GM19452 (cell line): ENCODE results near the gene CKLF.
"Not testable (repeated sequence)": the region's sequence is repeated elsewhere in the genome, so short reads cannot be mapped to it uniquely, and the experiment has no call there.

Experiments
- ATAC-seq: cut with Tn5 transposase; IDR thresholded peaks from one replicate; pipeline ENCODE4 v1.9.1; 2021; ENCODE audit not compliant: unreplicated experiment

CKLF gene

DNA sequence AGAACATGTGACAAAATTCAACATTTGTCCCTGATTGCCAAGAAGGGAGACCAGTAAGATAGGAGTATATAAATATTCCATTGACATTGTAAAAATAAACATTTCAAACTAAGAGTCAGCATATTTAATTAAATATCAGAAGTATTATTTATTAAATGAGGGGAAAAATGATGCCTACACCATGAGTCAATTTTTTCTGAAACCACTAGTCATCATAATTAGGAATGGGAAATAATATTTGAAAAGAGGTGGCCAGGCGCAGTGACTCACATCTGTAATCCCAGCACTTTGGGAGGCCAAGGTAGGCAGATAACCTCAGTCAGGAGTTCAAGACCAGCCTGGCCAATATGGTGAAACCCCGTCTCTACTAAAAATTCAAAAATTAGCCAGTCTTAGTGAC, 16.0 kb downstream of the CKLF start:
- ATAC-seq, result no peak

DNA sequence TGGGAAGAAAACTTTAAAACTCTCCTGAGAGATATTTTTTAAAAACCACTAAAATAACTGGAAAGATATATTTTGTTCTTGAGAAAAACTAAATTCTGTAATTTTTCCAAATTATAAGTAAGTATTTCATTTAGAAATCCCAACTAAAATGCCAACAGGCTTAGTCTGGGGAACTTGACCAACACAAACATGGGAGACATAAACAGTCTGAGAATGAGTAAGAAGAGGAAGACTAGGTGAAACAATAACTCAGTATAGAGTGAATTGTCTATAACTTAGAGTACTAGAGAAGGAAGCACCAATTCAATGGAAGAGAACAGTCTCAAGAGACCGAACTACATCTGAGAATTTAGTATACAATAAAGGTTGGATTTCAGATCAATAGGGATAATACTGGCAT, 16.8 kb downstream of the CKLF start:
- ATAC-seq, result no peak

DNA sequence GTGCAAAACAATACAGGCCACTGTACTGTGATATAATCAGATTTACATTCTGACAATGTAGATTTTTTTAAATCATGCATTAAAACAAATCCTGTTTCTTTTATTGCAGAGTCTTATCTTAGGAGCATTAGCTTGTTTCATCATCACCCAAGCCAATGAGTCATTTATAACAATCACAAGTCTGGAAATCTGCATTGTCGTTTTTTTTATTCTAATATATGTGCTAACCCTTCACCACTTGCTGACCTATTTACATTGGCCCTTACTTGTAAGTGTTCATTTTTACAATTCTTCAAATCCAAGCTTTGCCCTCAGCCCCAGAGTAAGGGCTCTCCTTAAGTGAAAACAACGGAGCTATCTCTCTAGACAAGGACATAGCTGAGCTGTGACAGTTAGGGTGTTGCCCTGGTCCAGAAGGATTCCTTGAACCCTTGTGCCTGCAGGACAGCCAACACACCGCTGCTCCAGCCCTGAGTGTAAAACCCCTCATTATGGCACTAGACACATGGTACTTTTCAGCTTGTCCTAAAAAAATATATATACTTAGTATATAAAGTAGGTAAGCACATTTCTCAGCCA, 17.5 kb downstream of the CKLF start:
- no peak for ATAC-seq

DNA sequence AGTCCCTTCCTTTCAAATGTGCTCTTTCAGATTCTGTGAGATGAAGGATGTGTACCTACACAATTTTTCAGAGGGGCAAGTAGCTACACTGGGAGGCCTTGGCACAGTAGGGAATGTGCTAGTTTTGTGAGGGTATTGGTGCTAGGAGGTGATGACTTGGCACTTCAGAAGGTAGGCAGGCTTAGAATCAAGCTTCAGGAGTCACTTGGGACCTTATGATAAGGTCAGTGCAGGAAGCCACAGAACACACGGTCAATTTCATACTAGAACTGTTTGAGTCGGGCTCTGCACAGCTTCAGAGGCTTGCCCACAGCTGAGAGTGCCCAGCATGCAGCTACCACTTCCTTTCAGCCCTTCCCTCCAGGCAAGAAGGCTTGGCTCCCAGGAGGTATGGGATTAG, 20.0 kb downstream of the CKLF start:
- ATAC-seq, result no peak

DNA sequence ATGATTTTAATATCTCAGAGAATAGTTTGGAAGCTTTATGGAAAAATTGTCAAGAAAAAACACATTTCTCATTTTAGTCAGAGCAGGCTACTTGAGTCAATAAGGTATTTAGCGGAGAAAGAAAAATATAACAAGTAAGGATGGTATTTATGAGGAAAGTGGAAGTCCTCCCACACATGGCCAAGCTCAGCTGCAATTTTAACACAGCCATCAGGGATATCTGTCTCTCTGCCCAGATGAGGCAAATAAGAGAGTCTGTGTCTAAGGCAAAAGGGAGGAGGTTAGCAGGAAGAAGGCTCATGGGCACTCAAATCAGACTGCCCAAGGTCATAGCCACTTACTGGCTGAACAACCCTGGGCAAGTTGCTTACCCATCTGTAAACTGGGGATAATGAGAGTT, 21.7 kb downstream of the CKLF start:
- no peak for ATAC-seq

DNA sequence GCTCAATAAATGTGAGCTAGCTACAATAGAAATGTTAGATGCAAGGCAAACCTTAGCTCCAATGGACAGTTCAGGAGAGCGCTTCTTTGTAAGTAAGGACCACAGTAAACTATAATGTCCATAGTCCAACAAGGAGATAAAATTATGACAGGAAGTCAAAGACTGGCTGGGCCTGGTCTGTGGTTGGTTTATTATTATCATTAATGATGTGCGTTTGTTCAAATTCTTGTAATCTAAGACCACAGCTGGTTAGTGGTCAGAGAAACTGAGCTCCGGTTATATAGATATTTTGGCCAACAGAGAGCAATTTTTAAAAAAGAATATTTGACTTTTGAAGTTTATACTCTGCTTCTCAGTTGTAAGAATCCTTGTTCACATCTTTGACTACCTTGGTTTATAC, 22.2 kb downstream of the CKLF start:
- ATAC-seq, result no peak

DNA sequence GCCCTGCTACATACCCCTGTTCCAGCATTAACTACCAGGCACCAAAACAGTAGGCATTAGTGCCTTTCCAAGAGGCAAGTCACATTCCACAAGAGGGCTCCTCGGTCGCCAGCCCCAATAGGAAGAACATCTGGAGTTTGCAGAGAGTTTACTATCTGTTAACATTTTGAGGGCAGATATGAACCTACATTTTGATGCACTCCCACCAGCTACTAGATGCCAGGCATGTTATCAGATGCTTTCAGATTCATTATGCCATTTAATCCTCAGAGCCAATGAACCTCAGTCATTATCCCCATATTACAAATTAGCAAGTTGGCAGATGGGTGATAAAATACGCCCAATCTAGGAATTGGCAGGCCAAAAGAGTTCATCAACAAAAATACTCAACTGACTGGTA, 22.7 kb downstream of the CKLF start:
- no peak for ATAC-seq

DNA sequence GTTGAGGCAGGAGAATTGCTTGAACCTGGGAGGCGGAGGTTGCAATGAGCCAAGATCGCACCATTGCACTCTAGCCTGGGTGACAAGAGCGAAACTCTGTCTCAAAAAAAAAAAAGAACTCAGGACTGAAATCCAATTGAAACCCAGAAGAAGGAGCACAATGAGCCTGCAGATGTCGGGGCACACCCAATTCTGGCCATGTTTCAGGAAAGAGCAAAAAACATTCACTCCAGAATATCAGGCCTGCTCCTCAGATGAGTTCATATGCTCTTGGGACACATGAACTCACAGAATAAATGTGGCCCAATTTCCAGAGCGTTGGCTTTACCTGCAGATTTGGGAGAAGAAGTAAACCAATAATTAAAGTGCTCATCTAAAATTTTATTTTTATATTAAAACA, 23.9 kb downstream of the CKLF start:
- no peak for ATAC-seq

DNA sequence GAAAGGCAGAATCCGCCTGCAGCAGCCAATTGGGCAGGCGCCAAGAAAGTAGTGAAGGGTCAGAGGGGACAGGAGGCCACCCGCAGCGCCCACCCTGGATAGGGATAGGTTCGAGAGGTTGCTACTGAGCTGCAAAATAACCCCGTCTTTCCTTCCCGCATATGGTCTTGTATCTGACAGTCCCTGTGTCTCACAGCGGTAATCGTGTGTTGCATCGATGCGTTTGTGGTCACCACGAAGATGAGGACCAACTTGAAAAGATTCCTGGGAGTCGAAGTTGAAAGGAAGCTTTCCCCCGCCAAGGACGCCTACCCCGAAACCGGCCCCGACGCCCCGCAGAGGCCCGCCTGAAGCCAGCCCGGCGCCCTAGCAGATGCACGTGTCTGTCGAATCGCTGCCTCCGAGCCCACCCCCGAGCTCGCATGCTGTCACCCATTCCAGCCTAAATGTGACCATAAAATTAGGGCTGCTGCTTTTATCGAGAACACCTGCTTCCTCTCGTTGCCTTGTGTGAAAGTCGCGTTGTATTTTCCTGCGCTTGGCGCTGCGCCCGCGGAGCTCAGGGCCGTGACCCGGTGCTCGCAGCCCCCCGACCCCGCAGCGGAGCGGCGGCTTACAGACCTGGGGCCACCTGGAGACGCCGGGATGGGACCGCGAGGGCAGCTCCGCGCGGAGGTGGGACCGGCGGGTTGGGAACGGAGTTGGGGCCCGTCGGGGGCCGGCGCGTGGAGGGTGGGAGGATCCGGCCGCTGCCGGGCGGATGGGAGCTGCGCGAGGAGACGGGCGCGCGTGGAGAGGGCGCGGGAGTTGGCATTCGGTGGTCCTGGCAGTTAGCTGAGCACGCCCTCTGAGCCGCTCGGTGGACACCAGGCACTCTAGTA, 26.5 kb downstream of the CKLF start, which contains the start of gene CMTM2:
CMTM2 (plus strand) TSS at position 813 of the 881 bp plus-strand sequence. CDS start 145 bp downstream, outside the sequence.
- ATAC-seq, result no peak

DNA sequence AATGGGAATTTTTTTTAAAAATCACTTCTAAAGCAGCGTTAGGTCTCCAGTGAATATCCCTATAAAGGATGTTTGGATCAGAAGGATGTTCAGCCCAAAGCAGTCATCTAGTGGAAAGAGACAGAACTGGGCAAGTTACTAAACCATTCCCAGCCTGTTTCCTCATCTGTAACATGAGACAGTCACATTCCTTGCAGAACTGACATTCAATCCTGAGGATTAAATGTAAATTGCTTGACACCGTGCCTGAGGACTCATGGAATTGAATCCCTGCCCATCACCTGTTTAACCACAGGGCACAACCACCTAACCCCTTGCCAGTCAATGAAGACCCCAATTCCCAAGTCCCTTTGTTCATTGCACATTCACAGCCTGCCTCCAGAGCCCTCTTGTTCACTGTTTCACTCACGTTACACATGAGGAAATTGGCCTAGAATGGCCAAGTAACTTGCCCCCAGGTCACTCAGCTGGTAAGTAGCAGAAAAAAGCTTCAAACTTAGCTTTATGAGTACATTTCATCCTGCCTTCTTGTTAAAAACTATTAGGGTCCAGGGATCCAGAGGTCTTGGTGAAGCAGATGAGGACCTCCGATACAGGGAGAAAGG, 28.3 kb downstream of the CKLF start:
- no peak for ATAC-seq

DNA sequence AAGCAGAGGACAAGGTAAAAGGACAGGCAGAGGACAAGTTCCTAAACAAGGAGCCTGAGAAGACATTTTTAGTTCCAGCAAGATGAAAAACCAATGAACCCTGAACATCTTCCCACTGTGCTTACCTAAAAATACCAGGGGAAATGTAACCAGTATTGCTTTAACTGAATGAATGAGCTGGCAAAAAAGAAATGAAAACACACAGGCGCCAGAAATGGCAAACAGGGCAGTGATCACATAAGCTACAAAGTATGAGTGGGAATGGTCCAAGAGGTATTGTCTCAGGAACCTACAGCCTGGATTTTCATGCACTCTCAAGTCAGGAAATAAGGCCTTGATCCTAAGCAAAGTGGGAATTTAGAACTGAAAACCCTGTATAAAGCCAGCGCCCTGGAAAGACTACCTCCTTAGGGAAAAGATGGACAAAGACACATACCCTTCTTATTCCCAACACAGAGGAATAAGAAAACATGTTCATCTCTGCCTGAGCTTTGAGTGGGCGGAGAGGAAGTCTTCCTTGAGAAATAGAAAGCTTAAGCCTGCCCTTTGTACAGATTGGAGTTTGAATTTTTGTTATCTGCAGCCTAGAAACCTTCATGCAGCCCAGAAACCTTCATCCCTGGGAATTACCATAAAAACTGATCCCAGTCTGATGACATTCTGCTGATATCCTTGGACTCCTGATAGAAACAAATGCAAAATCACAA, 29.0 kb downstream of the CKLF start:
- ATAC-seq, result no peak

DNA sequence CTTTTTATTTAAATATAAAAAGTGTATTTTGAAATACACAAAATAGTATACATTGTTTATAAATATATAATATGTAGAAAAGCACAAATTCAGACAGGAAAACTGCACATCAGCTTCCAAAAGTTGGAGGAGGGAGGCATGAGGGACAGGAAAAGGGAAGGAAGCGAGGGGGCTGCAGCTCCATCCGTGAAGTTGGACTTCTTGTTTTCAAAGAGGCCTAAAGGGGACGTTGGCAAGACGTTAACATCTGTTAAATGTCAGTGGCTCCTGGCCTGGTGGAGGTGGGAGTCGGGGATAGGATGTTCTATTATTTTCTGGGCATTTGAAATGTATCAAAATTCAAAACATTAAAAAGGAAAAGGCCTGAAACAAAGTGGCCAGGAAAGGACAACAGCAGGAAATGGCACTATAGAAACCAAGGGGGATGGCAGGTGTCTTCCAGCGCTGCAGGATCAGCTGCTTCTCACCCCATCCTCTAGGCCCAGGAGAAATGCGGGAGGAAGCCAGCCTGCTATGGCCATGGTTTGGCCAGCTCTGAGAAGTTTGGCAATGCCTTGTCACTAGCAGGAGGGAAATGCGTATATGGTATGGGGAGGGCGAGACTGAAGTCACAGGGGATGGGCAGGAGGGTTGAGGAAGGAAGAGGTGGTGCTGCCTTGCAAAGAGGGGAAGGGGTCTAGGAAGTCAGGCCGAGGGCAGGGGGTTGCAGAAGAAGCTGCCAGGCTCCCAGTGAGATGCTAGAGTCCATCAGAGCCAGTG, 33.3 kb downstream of the CKLF start:
- no peak for ATAC-seq

DNA sequence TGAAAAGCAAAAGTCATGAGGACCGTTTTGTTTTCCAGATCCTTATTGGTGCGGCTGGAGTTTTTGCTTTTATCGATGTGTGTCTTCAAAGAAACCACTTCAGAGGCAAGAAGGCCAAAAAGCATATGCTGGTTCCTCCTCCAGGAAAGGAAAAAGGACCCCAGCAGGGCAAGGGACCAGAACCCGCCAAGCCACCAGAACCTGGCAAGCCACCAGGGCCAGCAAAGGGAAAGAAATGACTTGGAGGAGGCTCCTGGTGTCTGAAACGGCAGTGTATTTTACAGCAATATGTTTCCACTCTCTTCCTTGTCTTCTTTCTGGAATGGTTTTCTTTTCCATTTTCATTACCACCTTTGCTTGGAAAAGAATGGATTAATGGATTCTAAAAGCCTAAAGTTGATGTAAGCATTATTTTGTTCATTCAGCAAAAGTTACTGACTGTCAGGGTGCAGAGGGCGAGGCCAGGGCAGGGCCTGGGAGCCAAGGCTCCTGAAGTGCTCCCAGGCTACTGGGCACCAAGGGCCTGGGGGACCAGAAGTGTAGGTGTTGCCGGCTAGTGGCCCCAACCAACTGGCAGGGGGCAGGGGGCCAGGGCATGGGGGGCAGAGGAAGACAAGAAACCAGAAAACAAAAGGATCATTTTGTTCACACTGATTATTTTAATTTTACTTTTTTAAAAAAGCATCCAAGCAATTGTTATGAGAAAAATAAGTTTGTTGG, 35.7 kb downstream of the CKLF start:
- ATAC-seq, result no peak

DNA sequence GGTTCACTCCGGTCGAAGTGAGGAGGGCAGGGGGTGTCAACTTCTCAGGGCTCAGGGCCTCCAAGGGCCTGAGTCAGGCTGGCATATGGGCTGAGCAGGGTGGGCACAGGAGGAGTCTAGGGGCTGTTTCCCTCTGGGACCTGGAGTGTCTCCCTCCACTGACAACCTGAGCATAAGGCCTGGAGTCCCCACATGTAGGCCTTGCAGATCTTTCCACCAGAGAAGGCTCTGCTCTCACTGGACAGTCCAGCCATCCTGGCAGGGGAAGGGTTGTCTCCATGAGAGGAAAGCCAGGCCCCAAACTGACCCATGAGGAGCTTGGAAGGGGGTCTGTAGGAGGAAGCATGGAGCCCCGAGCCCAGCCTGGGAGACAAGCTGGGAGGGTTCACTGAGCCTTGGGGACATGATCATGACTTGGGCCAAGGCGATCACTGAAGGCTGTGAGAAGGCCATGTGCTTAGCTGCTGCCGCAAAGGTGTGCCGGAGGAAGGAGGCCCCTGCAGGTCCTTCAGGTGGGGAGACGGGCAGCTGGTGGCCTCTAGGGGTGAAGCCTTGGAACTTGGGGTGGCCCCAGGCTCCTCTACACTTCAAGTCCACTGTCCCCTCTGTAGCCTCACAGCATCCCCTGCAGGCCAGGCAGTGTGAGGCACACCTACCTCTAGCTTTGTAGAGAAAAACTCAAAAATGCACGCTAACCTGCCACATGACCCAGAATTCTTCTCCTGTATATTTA, 36.8 kb downstream of the CKLF start:
- no peak for ATAC-seq

DNA sequence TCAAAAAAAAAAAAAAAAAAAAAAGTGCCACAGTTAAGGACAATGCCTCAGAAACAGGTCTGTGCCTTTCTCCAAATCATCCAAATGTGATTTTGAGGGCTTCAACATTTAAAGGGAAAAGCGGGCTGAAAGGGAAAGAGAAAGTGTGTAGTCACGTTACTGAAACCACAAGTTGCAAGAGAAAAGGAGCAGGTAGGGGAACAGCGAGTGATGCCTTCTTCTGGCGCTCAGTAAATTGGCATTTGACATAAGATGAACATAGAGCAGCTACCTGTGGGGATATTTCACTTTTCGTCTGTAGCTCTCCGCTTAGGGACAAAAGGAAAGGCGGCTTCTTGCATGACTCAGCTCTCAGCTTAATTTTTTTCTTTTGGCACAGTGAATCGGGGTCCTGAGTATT, 37.9 kb downstream of the CKLF start:
- no peak for ATAC-seq

DNA sequence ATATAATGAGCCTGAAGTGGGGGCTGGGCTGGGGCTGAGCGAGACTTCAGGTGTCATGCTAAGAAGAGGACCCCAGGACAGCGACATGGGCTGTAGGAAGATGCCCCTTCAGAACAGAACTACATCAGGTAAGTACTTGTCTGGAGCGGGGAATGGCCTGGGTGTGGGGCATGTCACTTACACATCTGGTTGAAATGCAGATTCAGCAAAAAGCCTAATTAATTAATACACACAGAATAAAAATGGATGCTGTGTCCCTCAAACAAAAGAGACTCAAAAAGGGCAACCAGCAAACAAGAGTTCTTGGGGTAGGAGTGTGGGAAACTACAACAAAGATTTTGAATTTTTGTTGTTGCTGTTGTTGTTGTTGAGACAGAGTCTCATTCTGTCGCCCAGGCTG, 38.6 kb downstream of the CKLF start:
- no peak for ATAC-seq

DNA sequence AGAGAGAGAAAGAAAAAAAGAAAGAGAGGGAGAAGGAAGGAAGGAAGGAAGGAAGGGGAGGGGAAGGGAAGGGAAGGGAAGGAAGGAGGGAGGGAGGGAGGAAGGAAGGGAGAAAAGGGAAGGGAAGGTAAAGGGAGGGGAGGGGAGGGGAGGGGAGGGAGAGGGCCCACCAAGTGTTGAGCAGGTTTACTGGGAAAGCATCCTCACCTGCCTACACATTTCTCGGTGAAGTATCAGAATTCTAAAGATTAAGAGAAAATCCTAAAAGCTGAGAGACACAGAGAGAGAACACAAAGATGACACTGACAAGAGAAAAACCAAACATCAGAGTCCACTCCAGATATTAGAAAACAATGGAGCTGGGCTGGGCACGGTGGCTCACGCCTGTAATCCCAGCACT, 39.9 kb downstream of the CKLF start:
- ATAC-seq, result no peak

DNA sequence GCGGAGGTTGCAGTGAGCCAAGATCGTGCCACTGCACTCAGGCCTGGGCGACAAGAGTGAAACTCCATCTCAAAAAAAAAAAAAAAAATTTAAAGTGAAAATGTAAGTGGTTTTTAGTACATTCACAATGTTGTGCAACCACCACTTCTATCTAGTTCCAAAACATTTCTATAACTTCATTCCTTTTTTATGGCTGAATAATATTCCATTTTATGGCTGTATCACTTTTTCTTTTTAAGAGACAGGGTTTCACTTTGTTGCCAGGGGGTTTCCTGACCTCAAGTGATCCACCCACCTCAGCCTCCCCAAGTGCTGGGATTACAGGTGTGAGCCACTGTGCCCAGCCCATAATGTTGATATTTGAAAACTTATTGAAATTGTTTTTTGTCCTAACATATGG, 40.4 kb downstream of the CKLF start:
- no peak for ATAC-seq

DNA sequence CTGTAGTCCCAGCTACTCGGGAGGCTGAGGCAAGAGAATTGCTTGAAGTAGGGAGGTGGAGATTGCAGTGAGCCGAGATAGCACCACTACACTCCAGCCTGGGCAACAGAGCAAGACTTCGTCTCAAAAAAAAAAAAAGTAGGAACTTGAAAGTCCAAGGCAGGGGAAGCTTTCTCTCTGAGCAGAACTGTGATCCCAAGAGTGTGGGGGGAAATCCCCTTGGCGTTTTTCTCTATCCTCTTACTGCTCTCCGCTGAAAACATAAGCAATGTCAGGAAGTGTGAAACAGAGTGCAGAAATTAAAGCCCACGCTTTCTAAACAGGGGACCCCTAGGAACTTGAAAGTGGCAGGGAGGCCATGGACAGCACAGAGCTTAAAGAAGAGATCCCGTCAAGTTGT, 42.4 kb downstream of the CKLF start:
- ATAC-seq, result no peak

DNA sequence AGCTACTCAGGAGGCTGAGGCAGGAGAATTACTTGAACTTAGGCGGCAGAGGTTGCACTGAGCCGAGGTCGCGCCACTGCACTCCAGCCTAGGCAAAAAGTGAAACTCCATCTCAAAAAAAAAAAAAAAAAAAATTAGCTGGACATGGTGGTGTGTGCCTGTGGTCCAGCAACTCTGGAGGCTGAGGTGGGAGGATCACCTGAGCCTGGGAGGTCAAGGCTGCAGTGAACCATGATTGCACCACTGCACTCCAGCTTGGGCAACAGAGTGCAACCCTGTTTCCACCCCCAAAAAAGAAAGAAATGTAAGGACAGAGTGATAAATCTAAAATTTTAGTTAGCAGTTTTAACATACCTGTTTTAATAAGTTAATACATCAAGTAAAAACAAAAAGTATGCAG, 44.2 kb downstream of the CKLF start:
- not testable (repeated sequence) for ATAC-seq
